ENCODE measurements around the gene NEK2. TPM values are rescaled to one million over a fixed set of nuclear protein-coding genes. Genes with fewer than 3 reads are reported as not detected.

The NEK2 gene
- total and polyA plus RNA-seq, 2 of the 13 experiments (the other 11 are each of a cell fraction or from before 2014, with no cell fraction given): 10.9 to 40.8 TPM

DNA sequence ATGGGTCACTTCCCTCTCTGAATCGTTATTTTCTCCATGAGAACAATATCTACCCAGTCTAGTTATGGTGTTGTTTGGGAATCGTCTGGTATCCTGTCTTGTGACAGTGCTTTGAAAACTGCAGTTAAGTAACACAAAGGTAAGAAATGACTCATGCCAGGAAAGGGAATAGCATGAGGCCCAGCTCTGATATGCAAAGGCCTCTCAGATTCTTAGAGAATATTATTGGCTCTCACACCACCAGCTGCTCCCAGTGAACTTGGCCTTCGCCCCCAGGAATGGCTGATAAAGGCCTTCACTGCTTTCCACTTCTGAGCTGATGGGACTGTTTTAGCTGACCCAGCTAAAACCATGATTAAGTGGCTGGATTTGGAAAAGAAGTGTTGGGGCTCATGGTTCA lies 27.1 kb downstream of the NEK2 start (continued):
- TF ChIP-seq, protein P1, sequence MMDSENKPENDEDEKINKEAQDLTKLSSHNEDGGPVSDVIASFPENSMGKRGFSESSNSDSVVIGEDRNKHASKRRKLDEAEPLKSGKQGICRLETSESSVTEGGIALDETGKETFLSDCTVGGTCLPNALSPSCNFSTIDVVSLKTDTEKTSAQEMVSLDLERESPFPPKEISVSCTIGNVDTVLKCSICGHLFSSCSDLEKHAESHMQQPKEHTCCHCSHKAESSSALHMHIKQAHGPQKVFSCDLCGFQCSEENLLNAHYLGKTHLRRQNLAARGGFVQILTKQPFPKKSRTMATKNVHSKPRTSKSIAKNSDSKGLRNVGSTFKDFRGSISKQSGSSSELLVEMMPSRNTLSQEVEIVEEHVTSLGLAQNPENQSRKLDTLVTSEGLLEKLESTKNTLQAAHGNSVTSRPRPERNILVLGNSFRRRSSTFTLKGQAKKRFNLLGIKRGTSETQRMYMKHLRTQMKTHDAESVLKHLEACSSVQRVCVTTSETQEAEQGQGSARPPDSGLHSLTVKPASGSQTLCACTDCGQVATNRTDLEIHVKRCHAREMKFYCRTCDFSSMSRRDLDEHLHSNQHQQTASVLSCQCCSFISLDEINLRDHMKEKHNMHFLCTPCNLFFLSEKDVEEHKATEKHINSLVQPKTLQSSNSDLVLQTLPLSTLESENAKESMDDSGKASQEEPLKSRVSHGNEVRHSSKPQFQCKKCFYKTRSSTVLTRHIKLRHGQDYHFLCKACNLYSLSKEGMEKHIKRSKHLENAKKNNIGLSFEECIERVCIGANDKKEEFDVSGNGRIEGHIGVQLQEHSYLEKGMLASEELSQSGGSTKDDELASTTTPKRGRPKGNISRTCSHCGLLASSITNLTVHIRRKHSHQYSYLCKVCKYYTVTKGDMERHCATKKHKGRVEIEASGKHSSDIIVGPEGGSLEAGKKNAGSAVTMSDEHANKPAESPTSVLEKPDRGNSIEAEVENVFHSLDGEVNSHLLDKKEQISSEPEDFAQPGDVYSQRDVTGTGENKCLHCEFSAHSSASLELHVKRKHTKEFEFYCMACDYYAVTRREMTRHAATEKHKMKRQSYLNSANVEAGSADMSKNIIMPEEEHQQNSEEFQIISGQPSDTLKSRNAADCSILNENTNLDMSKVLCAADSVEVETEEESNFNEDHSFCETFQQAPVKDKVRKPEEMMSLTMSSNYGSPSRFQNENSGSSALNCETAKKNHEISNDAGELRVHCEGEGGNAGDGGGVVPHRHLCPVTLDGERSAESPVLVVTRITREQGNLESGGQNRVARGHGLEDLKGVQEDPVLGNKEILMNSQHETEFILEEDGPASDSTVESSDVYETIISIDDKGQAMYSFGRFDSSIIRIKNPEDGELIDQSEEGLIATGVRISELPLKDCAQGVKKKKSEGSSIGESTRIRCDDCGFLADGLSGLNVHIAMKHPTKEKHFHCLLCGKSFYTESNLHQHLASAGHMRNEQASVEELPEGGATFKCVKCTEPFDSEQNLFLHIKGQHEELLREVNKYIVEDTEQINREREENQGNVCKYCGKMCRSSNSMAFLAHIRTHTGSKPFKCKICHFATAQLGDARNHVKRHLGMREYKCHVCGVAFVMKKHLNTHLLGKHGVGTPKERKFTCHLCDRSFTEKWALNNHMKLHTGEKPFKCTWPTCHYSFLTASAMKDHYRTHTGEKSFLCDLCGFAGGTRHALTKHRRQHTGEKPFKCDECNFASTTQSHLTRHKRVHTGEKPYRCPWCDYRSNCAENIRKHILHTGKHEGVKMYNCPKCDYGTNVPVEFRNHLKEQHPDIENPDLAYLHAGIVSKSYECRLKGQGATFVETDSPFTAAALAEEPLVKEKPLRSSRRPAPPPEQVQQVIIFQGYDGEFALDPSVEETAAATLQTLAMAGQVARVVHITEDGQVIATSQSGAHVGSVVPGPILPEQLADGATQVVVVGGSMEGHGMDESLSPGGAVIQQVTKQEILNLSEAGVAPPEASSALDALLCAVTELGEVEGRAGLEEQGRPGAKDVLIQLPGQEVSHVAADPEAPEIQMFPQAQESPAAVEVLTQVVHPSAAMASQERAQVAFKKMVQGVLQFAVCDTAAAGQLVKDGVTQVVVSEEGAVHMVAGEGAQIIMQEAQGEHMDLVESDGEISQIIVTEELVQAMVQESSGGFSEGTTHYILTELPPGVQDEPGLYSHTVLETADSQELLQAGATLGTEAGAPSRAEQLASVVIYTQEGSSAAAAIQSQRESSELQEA (CRISPR knock-in tag; IDR thresholded peaks at IDR 0.05; ENCODE audit: not compliant biosample characterization): no peak
- TF ChIP-seq NFRKB (IDR thresholded peaks at IDR 0.05): no peak
- no peak for TF ChIP-seq ZNF337 (CRISPR knock-in tag; IDR thresholded peaks at IDR 0.05; ENCODE audit: borderline replicate concordance, low read depth)
- TF ChIP-seq MED13 (CRISPR knock-in tag; IDR thresholded peaks at IDR 0.05): no peak
- TF ChIP-seq, protein P2, sequence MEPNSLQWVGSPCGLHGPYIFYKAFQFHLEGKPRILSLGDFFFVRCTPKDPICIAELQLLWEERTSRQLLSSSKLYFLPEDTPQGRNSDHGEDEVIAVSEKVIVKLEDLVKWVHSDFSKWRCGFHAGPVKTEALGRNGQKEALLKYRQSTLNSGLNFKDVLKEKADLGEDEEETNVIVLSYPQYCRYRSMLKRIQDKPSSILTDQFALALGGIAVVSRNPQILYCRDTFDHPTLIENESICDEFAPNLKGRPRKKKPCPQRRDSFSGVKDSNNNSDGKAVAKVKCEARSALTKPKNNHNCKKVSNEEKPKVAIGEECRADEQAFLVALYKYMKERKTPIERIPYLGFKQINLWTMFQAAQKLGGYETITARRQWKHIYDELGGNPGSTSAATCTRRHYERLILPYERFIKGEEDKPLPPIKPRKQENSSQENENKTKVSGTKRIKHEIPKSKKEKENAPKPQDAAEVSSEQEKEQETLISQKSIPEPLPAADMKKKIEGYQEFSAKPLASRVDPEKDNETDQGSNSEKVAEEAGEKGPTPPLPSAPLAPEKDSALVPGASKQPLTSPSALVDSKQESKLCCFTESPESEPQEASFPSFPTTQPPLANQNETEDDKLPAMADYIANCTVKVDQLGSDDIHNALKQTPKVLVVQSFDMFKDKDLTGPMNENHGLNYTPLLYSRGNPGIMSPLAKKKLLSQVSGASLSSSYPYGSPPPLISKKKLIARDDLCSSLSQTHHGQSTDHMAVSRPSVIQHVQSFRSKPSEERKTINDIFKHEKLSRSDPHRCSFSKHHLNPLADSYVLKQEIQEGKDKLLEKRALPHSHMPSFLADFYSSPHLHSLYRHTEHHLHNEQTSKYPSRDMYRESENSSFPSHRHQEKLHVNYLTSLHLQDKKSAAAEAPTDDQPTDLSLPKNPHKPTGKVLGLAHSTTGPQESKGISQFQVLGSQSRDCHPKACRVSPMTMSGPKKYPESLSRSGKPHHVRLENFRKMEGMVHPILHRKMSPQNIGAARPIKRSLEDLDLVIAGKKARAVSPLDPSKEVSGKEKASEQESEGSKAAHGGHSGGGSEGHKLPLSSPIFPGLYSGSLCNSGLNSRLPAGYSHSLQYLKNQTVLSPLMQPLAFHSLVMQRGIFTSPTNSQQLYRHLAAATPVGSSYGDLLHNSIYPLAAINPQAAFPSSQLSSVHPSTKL (CRISPR knock-in tag; IDR thresholded peaks at IDR 0.05): peak; percentile 91
- no peak for TF ChIP-seq ZNF547 (CRISPR knock-in tag; IDR thresholded peaks at IDR 0.05)
- no peak for TF ChIP-seq ARHGAP35 (CRISPR knock-in tag; IDR thresholded peaks at IDR 0.05; ENCODE audit: borderline replicate concordance)
- peak; percentile 59; the same call in 1 of the 2 replicates for TF ChIP-seq MIXL1 (CRISPR knock-in tag; IDR thresholded peaks at IDR 0.05)
- peak; percentile 50; the same call in 1 of the 2 replicates for TF ChIP-seq ZNF205 (CRISPR knock-in tag; IDR thresholded peaks at IDR 0.05)
- 0 out of 2 replicates have a peak, but pooled peaks have one; percentile 31 for TF ChIP-seq NFKBIZ (CRISPR knock-in tag; IDR thresholded peaks at IDR 0.05)
- TF ChIP-seq MEIS2 (CRISPR knock-in tag; IDR thresholded peaks at IDR 0.05): no peak
- TF ChIP-seq TCF7 (IDR thresholded peaks at IDR 0.05; ENCODE audit: low read depth): peak; percentile 47
- no peak for TF ChIP-seq MLLT10 (CRISPR knock-in tag; IDR thresholded peaks at IDR 0.05)
- peak; percentile 94 for TF ChIP-seq BCL6 (CRISPR knock-in tag; IDR thresholded peaks at IDR 0.05)
- TF ChIP-seq BRD4 (CRISPR knock-in tag; IDR thresholded peaks at IDR 0.05): no peak
- TF ChIP-seq HMG20A (CRISPR knock-in tag; IDR thresholded peaks at IDR 0.05; ENCODE audit: borderline replicate concordance): peak; percentile 66; the same call in 1 of the 2 replicates
- no peak for TF ChIP-seq ZNF724P (CRISPR knock-in tag; IDR thresholded peaks at IDR 0.05; ENCODE audit: borderline replicate concordance)
- peak; percentile 27; the same call in 1 of the 2 replicates for TF ChIP-seq NFYC (CRISPR knock-in tag; IDR thresholded peaks at IDR 0.05)
- TF ChIP-seq, protein P3, sequence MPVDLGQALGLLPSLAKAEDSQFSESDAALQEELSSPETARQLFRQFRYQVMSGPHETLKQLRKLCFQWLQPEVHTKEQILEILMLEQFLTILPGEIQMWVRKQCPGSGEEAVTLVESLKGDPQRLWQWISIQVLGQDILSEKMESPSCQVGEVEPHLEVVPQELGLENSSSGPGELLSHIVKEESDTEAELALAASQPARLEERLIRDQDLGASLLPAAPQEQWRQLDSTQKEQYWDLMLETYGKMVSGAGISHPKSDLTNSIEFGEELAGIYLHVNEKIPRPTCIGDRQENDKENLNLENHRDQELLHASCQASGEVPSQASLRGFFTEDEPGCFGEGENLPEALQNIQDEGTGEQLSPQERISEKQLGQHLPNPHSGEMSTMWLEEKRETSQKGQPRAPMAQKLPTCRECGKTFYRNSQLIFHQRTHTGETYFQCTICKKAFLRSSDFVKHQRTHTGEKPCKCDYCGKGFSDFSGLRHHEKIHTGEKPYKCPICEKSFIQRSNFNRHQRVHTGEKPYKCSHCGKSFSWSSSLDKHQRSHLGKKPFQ (CRISPR knock-in tag; IDR thresholded peaks at IDR 0.05; ENCODE audit: insufficient replicate concordance): peak; percentile 52

All from HepG2 (cell line).